ENCODE data around the gene LCN1. TPM values are rescaled to one million over a fixed set of nuclear protein-coding genes. Genes with fewer than 3 reads are reported as not detected.
A peak's percentile ranks its signal among the peaks of the same experiment; 100 is the strongest.

Gene LCN1
- total and polyA plus RNA-seq, 2 of the 4 experiments (the other 2 are of a cell fraction) = not detected

GRCh38 chr9:135506327-135507103, 14.7 kb upstream of the LCN1 start (continued):
- no peak for TF ChIP-seq SMC3 (IDR thresholded peaks at IDR 0.05; ENCODE audit: low read depth, low read length)

GRCh38 chr9:135507104-135508035, 13.9 kb upstream of the LCN1 start:
- peaks cover 2% of the 10 kb centered on the region; the same call in 1 of the 2 replicates for H3K27me3 ChIP-seq (ENCODE audit: control insufficient read depth, insufficient read depth, low read length)
- CTCF ChIA-PET = no interaction called here
- in situ Hi-C loops (cut with MboI; ENCODE audit: low sequenced_read_pairs) (no loop called here), intact Hi-C loops (cut with micrococcal nuclease) (no loop called here), dilution Hi-C loops (cut with HindIII; ENCODE audit: low sequenced_read_pairs, unreplicated experiment) (no loop called here)
- H3K4ac ChIP-seq (ENCODE audit: low read depth, low read length) = no peak overlapping the region
- no peak overlapping the region for H4K8ac ChIP-seq (ENCODE audit: low read depth in 2 of 2, low read length in 2 of 2)
- 84% methylated on average over 5 of the region's 23 CpGs; no CpG with 5 or more reads in 1 of the 2 experiments for WGBS, 2 experiments (ENCODE audit: extremely low coverage in 2 of 2, insufficient read length in 1 of 2)
- no peak overlapping the region for H3K14ac ChIP-seq (replicated peaks; ENCODE audit: low read depth, low read length)
- peaks cover 24% of the 10 kb centered on the region for H4K20me1 ChIP-seq (ENCODE audit: insufficient read depth, low read length)
- POLR2A ChIA-PET (ENCODE audit: unreplicated experiment) = no interaction called here
- H3K4me3 ChIP-seq (ENCODE audit: insufficient read depth, low read depth, low read length) = no peak overlapping the region
- H3K9me3 ChIP-seq (ENCODE audit: control insufficient read depth, insufficient read depth, low read length) = no peaks in the 10 kb centered on the region
- no peaks in the 10 kb centered on the region for H3K4me1 ChIP-seq (ENCODE audit: control insufficient read depth, insufficient read depth, low read length)
- no peak overlapping the region for H2BK120ac ChIP-seq (ENCODE audit: low read depth, low read length)
- no peaks in the 10 kb centered on the region for H3K9me1 ChIP-seq (ENCODE audit: insufficient read depth, low read length)
- H3K27ac ChIP-seq (ENCODE audit: insufficient read depth, low read length) = no peak overlapping the region
- H3K79me1 ChIP-seq (ENCODE audit: low read depth in 1 of 2, low read length in 2 of 2) = peaks cover 0 to 22% of the 10 kb centered on the region in 2 experiments; a peak in 2 of 4 replicates
- H2BK20ac ChIP-seq (ENCODE audit: low read depth, low read length) = no peak overlapping the region
- H4K91ac ChIP-seq (ENCODE audit: insufficient read depth, low read depth, low read length) = no peak overlapping the region
- H3K18ac ChIP-seq (ENCODE audit: low read depth, low read length) = no peak overlapping the region
- peak overlapping the region; percentile 11 for H2AFZ ChIP-seq (replicated peaks; ENCODE audit: low read length, poor library complexity)
- H3K4me2 ChIP-seq (ENCODE audit: low read depth, low read length) = no peak overlapping the region
- no peak overlapping the region for H3K23ac ChIP-seq (ENCODE audit: low read depth, low read length)
- DNase-seq (no peak), ATAC-seq (ENCODE audit: low read depth) (no peak)
- peaks cover 22% of the 10 kb centered on the region for H3K36me3 ChIP-seq (ENCODE audit: control insufficient read depth, insufficient read depth, low read length)
- H2BK5ac ChIP-seq (ENCODE audit: low read depth, low read length, poor library complexity, severe bottlenecking) = no peak overlapping the region
- TF ChIP-seq CEBPB (IDR thresholded peaks at IDR 0.05; ENCODE audit: low read depth, low read length) (no peak), SMC3 (IDR thresholded peaks at IDR 0.05; ENCODE audit: low read depth, low read length) (no peak), USF2 (IDR thresholded peaks at IDR 0.05; ENCODE audit: low read depth, low read length) (no peak), NFE2L2 (IDR thresholded peaks at IDR 0.05; ENCODE audit: low read depth, low read length) (no peak), CHD1 (IDR thresholded peaks at IDR 0.05; ENCODE audit: low read depth, low read length) (no peak), BHLHE40 (IDR thresholded peaks at IDR 0.05; ENCODE audit: low read depth, low read length) (no peak), MXI1 (IDR thresholded peaks at IDR 0.05; ENCODE audit: borderline replicate concordance, low read depth, low read length) (no peak), POLR2A (IDR thresholded peaks at IDR 0.05; ENCODE audit: low read depth, low read length) (no peak)
- no TSS peak for BruUV-seq (replicated peaks)
- no peak overlapping the region for H3K56ac ChIP-seq (ENCODE audit: extremely low read depth, insufficient read depth, low read length)
- no peak overlapping the region for H3K9ac ChIP-seq (ENCODE audit: low read depth, low read length)
- H4K5ac ChIP-seq (ENCODE audit: low read depth, low read length) = no peak overlapping the region
- no peak overlapping the region for H2BK15ac ChIP-seq (ENCODE audit: low read depth, low read length)
- H2AK5ac ChIP-seq (ENCODE audit: low read depth, low read length) = no peak overlapping the region
- peak overlapping the region; percentile 55 for H2AK9ac ChIP-seq (replicated peaks; ENCODE audit: low read depth, low read length, poor library complexity)

Data from IMR-90 (cell line).